GM18508 (cell line): ENCODE measurements around the gene HLA-DPA1.

Source experiments
- ATAC-seq: cut with Tn5 transposase; IDR thresholded peaks from one replicate; pipeline ENCODE4 v1.9.1; 2021; ENCODE audit warnings: moderate number of reproducible peaks; ENCODE audit not compliant: insufficient read depth, unreplicated experiment

Gene HLA-DPA1

GRCh38 chr6:33091957-33092356 lies 18.5 kb upstream of the HLA-DPA1 start:
- ATAC-seq, result no peak

GRCh38 chr6:33088931-33089620 lies 15.6 kb upstream of the HLA-DPA1 start:
- no peak for ATAC-seq

GRCh38 chr6:33088258-33088930 lies 14.9 kb upstream of the HLA-DPA1 start:
- no peak for ATAC-seq

GRCh38 chr6:33085627-33086026 lies 12.2 kb upstream of the HLA-DPA1 start:
- ATAC-seq, result no peak

- ATAC-seq, result no peak
Observed at GRCh38 chr6:33082702-33083101, 9.3 kb upstream of the HLA-DPA1 start.

GRCh38 chr6:33081098-33081824 lies 7.8 kb upstream of the HLA-DPA1 start:
- no peak for ATAC-seq

GRCh38 chr6:33080127-33081089 lies 7.0 kb upstream of the HLA-DPA1 start:
- ATAC-seq, result no peak

GRCh38 chr6:33079580-33079979 lies 6.1 kb upstream of the HLA-DPA1 start:
- no peak for ATAC-seq

- ATAC-seq, result no peak
Observed at GRCh38 chr6:33078919-33079521, 5.6 kb upstream of the HLA-DPA1 start.

- no peak for ATAC-seq
Observed at GRCh38 chr6:33078442-33078841, 5.0 kb upstream of the HLA-DPA1 start.

- no peak for ATAC-seq
Observed at GRCh38 chr6:33077908-33078307, 4.5 kb upstream of the HLA-DPA1 start.

- no peak for ATAC-seq
Observed at GRCh38 chr6:33076406-33076934, 3.0 kb upstream of the HLA-DPA1 start.

GRCh38 chr6:33075568-33076405 lies 2.3 kb upstream of the HLA-DPA1 start, which contains the start of gene HLA-DPB1:
Gene HLA-DPB1 (plus strand): TSS chr6:33075990. CDS start chr6:33076042, 52 bp downstream.
- peak; percentile 55 for ATAC-seq

- ATAC-seq, result no peak
Observed at GRCh38 chr6:33075208-33075567, 1.7 kb upstream of the HLA-DPA1 start.

GRCh38 chr6:33072508-33073100 lies 845 bp downstream of the HLA-DPA1 start:
- ATAC-seq, result no peak

GRCh38 chr6:33071569-33071968 lies 1.9 kb downstream of the HLA-DPA1 start:
- ATAC-seq, result no peak

GRCh38 chr6:33070909-33071308 lies 2.5 kb downstream of the HLA-DPA1 start:
- ATAC-seq, result no peak

GRCh38 chr6:33069021-33069738 lies 4.3 kb downstream of the HLA-DPA1 start:
- ATAC-seq, result no peak
